Activated T-cell treated with anti-CD3 and anti-CD28 coated beads for 4 hours (primary cell): ENCODE measurements around the gene JAK2.
"Not testable (repeated sequence)": the region's sequence is repeated elsewhere in the genome, so short reads cannot be mapped to it uniquely, and the experiment has no call there.

Experiments used
- DNase-seq: peaks from one replicate; pipeline ENCODE4 v3.0.0-alpha.2; 2020

JAK2 gene

DNA sequence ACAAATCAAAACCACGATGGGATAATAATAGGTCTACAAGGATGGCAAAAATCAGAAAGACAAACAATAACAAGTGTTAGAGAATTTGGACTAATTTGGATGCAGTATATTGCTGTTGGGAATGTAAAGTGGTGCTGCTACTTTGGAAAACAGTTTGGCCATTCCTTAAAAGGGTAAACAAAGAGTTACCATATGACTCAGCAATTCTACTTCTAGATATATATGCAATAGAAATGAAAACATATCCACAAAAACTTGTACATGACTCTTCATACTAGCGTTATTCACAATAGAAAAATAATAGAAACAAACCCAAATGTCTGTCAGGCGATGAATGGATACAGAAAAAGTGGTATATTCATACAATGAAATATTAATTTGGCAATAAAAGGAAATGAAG, 58.3 kb downstream of the JAK2 start:
- no peak for DNase-seq

DNA sequence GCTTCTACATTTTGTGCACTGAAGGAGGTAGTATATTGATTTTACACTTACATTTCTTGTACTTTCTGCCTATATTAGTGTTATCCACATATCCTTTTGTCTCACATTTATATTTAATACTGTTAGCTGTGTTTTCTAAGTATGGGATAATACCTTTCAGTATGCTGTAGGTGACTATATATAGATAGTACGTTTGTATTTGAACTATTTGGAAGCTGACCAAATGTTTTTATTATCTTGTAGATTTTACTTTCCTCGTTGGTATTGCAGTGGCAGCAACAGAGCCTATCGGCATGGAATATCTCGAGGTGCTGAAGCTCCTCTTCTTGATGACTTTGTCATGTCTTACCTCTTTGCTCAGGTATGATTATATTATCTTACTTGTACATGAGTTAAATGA, 59.1 kb downstream of the JAK2 start:
- no peak for DNase-seq

DNA sequence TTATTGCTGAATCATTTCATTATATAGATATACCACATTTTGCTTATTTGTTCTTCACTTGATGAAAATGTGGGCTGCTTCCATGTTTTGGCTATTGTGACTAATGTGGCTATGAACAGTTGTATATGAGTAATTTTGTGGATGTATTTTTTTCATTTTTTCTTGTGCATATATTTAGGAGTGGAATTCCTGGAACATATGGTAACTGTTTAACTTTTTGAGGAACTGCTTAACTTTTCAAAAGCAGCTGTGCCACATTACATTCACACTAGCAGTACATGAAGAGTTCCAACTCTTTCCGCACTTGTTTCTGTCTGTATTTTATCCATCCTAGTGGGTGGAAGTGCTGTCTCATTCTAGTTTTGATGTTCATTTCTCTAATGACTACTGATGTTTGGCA, 67.8 kb downstream of the JAK2 start:
- DNase-seq: no peak

DNA sequence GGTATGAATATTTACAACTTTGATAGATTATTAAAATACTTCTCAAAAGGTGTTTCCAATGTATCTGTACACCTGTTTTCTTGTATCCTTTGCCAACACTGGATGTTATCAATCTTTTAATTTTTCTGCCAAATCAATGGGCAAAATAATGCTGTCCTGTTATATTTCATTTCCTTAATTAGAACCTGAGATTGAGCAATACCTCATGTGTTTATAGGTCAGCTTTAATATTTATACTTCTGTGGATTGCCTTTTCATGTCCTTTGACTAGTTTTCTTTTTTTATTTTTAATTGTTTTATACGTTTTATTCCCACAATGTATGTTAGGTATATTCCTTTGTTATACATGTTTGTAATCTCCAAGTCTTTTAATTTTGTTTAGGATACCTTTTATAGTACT, 77.6 kb downstream of the JAK2 start:
- no peak for DNase-seq

DNA sequence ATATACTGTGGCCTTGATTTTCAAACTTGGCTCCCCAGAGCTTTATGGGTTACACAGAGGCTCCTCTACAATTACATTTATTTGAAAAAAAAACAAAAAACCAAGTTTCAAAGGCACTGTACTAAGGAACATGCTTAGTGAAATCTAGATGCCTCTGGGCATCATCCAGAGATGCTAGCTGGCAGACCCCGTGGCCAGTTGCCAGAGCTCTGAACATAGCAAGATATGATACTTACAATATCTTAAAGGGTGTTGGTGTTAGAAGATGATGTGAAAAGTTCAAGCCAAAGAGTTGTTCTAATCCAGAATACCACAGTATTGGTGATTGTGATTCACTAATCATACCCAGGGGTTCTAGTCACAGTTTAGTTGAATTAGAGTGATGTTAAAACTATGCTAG, 87.8 kb downstream of the JAK2 start:
- no peak for DNase-seq

DNA sequence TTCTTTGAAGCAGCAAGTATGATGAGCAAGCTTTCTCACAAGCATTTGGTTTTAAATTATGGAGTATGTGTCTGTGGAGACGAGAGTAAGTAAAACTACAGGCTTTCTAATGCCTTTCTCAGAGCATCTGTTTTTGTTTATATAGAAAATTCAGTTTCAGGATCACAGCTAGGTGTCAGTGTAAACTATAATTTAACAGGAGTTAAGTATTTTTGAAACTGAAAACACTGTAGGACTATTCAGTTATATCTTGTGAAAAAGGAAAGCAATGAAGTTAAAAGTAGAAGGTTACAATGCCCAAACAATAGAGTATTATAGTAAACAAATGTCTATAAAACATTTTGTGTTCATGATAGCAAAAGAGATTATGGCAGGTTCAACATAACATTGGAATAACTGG, 88.6 kb downstream of the JAK2 start:
- no peak for DNase-seq

DNA sequence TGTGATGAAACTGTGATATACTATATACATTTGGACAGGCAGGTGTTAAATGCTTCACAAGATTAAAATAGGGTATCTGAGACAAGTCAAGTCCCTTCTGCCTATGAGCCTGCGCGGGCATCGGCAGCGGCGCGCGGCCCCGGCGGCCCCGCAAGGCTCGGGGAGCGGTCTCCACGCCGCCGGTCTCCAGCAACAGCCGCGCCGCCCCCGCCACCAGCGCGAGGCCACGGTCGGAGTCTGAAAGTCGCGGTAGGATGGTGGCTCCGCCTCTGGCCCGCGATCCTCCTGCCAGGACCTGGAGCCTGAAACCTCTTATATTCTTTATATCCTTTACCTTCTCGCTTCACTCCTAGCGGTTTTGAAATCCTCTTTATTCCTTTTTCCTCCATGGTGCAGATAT, 100.9 kb downstream of the JAK2 start:
- no peak for DNase-seq

DNA sequence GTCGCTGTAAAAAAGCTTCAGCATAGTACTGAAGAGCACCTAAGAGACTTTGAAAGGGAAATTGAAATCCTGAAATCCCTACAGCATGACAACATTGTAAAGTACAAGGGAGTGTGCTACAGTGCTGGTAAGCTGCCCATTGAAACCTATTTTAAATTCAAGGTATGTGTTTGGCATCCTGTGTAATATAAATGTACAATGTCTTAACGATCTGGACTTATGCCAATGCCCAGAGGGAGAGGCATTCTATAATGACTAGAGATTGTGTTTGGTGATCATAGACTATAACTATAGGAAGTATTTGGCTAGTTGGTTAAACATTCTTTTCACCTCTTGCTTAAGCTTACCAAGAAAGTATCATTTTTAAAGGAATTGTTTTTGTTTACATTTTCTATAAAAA, 104.7 kb downstream of the JAK2 start:
- DNase-seq: no peak

DNA sequence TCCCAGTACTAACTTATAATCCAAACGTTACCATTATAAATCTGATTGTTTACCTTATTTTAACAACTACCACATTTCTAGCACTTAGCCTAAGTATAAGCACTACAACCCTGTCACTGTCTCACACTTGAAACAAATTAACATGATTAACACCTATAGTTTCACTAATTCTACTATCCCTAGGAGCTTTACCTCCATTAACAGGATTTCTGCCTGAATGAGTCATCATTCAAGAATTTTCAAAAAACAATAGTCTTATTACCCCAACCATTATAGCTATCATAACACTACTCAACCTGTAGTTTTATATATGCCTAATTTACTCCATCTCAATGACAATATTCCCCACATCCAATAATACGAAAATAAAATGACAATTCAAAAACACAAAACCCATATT, 110.7 kb downstream of the JAK2 start:
- DNase-seq: no peak

DNA sequence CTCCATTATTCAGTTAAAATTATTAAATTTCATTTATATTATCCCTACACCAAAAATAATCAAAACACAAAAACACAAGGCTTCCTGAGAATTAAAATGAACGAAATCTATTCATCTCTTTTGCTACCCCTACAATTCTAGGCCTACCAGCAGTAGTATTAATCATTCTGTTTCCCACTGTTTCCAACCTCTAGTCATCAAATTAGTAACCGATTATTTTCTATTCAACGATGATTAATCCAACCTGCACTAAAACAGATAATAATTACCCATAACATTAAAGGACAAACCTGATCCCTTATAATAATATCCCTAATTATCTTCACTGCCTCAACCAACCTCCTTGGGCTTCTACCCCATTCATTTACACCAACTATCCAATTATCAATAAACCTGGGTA, 114.4 kb downstream of the JAK2 start:
- no peak for DNase-seq

DNA sequence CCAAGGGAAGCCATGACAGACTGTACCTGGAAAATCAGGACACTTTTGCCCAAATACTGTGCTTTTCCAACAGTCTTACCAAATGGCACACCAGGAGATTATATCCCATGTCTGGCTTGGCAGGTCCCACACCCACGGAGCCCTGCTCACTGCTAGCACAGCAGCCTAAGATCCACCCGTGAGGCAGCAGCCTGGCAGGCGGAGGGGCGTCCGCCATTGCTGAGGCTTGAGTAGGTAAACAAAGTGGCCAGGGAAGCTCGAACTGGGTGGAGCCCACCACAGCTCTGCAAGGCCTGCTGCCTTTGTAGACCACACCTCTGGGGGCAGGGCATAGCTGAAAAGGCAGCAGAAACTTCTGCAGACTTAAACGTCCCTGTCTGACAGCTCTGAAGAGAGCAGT, 116.1 kb downstream of the JAK2 start:
- DNase-seq: not testable (repeated sequence)

DNA sequence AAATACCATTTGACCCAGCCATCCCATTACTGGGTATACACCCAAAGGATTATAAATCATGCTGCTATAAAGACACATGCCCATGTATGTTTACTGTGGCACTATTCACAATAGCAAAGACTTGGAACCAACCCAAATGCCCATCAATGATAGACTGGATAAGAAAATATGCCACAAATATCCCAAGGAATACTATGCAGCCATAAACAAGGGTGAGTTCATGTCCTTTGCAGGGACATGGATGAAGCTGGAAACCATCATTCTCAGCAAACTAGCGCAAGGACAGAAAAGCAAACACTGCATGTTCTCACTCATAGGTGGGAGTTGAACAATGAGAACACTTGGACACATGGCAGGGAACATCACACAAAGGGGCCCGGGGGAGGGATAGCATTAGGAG, 121.4 kb downstream of the JAK2 start:
- DNase-seq: not testable (repeated sequence)

DNA sequence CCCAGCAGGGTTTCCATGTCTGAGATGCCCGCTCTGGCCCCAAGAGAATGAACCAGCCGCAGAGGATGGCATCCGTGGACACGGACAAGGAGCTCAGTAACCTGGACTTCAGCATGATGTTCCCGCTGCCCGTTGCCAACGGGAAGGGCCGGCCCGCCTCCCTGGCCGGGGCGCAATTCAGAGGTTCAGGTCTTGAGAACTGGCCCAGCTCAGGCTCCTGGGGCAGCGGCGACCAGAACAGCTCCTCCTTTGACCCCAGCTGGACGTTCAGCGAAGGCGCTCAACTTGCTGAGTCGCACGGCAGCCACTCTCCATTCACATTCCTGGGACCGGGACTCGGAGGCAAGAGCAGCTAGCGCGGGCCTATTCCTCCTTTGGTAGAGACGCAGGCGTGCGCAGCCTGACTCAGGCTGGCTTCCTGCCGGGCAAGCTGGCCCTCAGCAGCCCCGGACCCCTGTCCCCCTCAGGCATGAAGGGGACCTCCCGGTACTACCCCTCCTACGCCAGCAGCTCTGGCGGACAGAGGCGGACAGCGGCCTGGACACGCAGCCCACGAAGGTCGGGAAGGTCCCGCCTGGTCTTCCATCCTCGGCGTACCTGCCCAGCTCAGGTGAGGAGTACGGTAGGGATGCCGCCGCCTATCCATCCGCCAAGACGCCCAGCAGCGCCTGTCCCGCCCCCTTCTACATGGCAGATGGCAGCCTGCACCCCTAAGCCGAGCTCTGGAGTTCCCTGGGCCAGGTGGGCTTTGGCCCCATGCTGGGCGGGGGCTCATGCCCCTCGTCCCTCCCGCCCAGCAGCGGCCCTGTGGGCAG, 126.0 kb downstream of the JAK2 start:
- no peak for DNase-seq

DNA sequence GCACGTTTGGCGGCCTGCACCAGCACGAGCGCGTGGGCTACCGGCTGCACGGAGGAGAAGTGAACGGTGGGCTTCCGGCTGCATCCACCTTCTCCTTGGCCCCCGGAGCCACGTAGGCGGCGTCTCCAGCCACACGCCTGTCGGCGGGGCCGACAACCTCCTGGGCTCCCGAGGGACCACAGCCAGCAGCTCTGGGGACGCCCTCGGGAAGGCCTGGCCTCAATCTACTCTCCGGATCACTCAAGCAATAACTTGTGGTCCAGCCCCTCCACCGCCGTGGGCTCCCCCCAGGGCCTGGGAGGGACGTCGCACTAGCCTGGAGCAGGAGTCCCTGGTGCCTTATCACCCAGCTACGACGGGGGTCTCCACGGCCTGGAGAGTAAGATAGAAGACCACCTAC, 126.6 kb downstream of the JAK2 start:
- no peak for DNase-seq

DNA sequence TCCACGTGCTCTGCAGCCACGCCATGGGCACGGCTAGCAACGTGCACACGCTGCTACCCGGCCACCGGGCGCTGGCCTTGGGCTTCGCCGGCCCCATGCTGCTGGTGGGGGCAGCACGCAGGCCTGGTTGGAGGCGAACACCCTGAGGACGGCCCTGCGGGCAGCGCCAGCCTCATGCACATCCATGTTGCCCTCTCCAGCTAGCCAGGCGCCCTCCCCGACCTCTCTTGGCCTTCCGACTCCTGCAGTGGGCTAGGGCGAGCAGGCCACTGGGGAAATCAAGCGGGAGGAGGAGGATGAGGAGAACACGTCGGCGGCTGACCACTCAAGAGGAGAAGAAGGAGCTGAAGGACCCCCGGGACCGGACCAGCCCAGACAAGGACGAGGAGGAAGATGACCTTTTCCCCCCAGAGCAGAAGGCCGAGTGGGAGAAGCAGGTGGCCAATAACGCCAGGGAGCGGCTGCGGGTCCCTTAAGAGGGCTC, 127.1 kb downstream of the JAK2 start:
- no peak for DNase-seq

DNA sequence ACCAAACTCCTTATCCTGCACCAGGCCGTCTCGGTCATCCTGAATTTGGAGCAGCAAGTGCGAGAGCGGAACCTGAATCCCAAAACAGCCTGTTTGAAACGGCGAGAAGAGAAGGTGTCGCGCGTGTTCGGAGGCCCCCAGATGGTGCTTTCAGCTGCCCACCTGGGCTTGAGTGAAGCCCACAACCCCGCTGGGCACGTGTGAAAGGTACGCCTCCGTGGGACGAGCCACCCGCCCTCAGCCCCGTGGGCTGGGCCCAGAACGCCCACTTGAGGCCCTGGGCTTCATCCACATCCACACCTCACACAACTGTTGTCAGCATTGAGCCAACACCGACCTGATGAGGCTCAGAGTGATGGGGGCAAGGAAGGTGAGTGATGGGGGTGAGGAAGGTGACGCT, 127.6 kb downstream of the JAK2 start:
- DNase-seq: no peak

DNA sequence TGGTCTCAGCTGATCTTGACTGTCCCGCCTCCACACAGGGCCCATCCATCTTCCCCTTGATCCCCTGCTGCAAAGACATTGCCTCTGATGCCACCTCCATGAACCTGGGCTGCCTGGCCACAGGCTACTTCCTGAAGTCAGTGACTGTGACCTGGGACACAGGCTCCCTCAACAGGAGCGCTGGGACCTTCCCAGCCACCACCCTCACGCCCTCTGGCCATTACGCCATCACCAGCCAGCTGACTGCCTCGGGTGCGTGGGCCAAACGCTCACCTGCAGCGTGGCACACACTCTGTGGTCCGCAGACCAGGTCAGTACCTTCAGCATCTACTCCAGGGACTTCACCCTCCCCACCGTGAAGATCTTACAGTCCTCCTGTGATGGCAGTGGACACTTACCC, 128.5 kb downstream of the JAK2 start:
- no peak for DNase-seq

DNA sequence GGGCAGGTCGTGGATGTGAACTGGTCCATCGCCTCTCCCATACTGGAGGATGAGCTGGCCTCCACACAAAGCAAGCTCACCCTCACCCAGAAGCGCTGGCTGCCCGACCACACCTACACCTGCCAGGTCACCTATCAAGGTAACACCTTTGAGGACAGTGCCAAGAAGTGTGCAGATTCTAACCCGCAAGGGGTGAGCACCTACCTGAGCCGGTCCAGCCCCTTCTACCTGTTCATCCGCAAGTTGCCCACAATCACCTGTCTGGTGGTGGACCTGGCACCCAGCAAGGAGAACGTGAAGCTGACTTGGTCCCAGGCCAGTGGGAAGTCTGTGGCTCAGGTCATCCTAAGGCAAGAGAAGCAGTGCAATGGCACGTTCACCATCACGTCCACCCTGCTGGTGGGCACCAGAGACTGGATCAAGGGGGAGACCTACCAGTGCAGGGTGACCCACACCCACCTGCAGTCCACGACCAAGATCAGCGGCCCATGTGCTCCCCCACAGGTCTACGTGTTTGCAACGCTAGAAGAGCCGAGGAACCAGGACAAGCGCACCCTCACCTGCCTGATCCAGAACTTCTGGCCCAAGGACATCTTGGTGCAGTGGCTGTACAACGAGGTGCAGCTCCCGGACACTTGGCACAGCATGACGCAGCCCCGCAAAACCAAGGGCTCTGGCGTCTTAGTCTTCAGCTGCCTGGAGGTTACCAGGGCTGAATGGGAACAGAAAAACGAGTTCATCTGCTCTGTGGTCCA, 129.1 kb downstream of the JAK2 start:
- no peak for DNase-seq

DNA sequence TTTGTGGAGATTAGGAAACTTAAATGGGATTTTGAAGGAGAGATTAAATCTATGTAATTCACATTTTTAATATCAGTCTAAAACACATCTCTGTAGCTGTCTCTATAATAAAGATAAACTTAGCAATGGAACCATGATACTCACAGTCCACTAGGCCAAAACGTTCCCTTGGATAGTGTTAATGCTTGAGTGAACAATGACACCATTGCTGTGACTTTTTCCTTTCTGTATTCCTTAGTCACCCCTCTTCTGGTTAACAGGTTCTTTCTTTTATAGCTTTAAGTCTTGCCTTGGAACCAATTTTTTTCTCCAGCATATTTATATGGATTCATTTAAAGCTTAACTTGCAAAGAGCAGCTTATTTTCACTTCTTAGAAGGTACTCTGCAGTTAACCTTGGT, 137.0 kb downstream of the JAK2 start:
- no peak for DNase-seq

DNA sequence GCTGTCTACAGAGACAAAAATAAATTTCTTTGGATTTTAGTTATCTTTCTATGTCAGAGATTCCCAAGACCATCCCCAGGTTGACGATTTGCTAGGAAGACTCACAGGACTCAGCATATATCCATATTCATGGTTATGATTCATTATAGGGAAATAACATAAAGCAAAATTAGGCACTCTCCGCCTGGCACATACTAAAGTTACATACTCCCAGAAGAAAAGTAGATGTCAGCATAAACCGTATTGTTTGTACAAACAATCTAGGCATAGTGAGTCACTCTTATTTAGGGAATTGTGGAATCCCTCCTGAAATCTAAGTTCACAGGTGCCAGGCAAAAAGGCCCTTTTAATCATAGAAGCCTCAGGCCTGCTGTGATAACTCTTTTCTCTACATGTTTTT, 137.4 kb downstream of the JAK2 start:
- DNase-seq: no peak

DNA sequence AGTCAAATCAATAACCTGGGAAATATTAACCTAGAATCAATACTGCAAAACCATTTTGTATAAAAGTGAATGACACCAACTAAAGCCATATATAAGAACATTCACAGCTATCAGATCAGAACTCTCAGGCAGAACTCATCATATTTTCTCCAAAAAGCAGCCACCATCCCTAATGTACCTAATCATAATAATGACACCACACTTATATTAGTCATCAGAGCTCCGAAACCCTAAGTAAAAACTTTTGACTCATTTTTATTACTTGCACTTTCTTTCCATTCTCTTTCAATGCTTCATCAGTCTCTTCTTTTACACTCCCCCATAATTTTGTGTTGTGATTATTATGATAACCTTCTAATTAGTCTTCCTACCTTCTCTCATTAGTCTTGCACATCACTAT, 155.1 kb downstream of the JAK2 start:
- no peak for DNase-seq

DNA sequence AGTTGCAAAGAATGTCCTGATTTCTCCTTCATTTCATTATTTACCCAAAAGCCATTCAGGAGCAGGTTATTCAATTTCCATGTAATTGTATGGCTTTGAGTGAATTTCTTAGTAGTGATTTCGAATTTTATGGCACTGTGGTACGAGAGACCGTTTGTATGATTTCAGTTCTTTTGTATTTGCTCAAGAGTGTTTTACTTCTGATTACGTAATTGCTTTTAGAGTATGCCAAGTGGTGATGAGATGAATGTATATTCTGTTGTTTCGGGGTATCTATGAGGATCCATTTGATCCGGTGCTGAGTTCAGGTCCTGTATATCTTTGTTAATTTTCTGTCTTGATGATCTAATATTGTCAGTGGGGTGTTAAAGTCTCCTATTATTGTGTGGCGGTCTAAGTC, 159.1 kb downstream of the JAK2 start:
- no peak for DNase-seq

DNA sequence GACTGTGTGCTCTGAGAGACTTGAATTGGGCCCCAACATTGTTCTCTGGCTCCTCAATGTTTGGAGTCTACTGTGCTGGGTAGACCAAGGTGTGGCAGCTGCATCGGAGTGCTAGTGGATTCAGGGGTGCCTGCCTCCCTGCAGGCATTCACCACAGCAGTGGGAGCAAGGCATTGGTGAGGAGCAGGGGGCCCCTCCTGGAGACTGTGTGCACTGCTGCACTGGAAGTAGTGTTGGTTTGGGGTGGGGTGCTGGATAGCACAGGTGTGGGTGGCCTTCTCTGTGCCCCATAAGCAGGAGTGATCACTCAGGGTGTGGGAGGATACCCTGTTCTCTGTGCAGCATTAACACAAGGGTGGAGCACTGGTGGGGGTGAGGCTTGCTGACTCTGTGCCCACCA, 161.2 kb downstream of the JAK2 start:
- no peak for DNase-seq
